22Rv1 (cell line): Measurements from ENCODE around the gene TMEM121.

Experiments
- ZFX ChIP-seq: fragments of 450-650 bp; IDR thresholded peaks from 2 replicates; pipeline ENCODE4 v1.6.1; 2017; ENCODE audit warnings: antibody characterized with exemption, borderline replicate concordance
- TF ChIP-seq, protein P1 (sequence below): fragments of 450-650 bp; IDR thresholded peaks from 2 replicates; pipeline ENCODE4 v1.5.1; 2017; ENCODE audit warnings: mild to moderate bottlenecking

DNA sequence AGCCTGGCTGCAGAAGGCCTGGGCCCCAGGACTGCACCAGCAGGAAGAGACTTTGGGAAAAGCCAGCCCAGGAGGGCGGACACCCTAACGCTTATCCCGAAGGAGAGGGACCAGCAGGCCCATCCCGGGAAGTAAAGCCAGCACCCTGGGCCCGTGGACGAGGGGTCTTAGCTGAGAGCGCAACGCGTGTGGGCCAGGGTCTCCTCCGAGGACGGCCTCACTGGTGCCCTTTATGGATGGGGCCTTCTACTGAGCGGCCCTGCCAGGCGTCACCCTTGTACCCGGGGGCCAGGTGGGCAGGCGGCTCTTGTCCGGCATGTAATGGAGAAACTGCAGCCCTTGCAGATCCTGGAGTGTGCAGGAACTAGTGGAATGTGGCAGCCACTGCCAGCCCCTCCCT, 21.3 kb upstream of the TMEM121 start:
- TF ChIP-seq, protein P1, sequence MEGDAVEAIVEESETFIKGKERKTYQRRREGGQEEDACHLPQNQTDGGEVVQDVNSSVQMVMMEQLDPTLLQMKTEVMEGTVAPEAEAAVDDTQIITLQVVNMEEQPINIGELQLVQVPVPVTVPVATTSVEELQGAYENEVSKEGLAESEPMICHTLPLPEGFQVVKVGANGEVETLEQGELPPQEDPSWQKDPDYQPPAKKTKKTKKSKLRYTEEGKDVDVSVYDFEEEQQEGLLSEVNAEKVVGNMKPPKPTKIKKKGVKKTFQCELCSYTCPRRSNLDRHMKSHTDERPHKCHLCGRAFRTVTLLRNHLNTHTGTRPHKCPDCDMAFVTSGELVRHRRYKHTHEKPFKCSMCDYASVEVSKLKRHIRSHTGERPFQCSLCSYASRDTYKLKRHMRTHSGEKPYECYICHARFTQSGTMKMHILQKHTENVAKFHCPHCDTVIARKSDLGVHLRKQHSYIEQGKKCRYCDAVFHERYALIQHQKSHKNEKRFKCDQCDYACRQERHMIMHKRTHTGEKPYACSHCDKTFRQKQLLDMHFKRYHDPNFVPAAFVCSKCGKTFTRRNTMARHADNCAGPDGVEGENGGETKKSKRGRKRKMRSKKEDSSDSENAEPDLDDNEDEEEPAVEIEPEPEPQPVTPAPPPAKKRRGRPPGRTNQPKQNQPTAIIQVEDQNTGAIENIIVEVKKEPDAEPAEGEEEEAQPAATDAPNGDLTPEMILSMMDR, result no peak
- TF ChIP-seq ZFX, result no peak
